GM18519 (cell line): ENCODE data around the gene TBKBP1.

ENCODE experiments used
- ATAC-seq: cut with Tn5 transposase; IDR thresholded peaks from one replicate; pipeline ENCODE4 v1.9.1; 2021; ENCODE audit warnings: mild to moderate bottlenecking, moderate library complexity; ENCODE audit not compliant: unreplicated experiment, low FRiP score

The TBKBP1 gene

GRCh38 chr17:47697906-47698711 is 4.1 kb downstream of the TBKBP1 start:
- ATAC-seq: no peak

GRCh38 chr17:47698749-47699535 is 5.0 kb downstream of the TBKBP1 start:
- ATAC-seq: no peak

GRCh38 chr17:47699536-47699840 is 5.5 kb downstream of the TBKBP1 start:
- ATAC-seq: no peak

GRCh38 chr17:47700471-47701449 is 6.8 kb downstream of the TBKBP1 start:
- no peak for ATAC-seq

GRCh38 chr17:47701608-47702007 is 7.6 kb downstream of the TBKBP1 start:
- no peak for ATAC-seq

GRCh38 chr17:47702391-47702995 is 8.5 kb downstream of the TBKBP1 start:
- no peak for ATAC-seq

GRCh38 chr17:47703191-47703591 is 9.2 kb downstream of the TBKBP1 start:
- no peak for ATAC-seq

- ATAC-seq: no peak
Observed at GRCh38 chr17:47703671-47704070, 9.7 kb downstream of the TBKBP1 start.

- ATAC-seq: no peak
Observed at GRCh38 chr17:47704116-47704515, 10.2 kb downstream of the TBKBP1 start.

GRCh38 chr17:47704736-47705135 is 10.8 kb downstream of the TBKBP1 start:
- no peak for ATAC-seq

GRCh38 chr17:47705536-47706530 is 11.9 kb downstream of the TBKBP1 start:
- ATAC-seq: no peak

GRCh38 chr17:47707056-47707804 is 13.3 kb downstream of the TBKBP1 start:
- ATAC-seq: no peak

GRCh38 chr17:47707884-47708283 is 13.9 kb downstream of the TBKBP1 start:
- ATAC-seq: no peak

- ATAC-seq: no peak
Observed at GRCh38 chr17:47708312-47708863, 14.4 kb downstream of the TBKBP1 start.

GRCh38 chr17:47708864-47709541 is 15.0 kb downstream of the TBKBP1 start:
- no peak for ATAC-seq

- ATAC-seq: no peak
Observed at GRCh38 chr17:47709594-47709993, 15.6 kb downstream of the TBKBP1 start.

- no peak for ATAC-seq
Observed at GRCh38 chr17:47711366-47712099, 17.6 kb downstream of the TBKBP1 start.
